HEK293 (cell line): ENCODE results near the gene ADAR.
A peak's percentile ranks its signal among the peaks of the same experiment; 100 is the strongest.

ENCODE experiments used
- GLI2 ChIP-seq: fragments of 450-650 bp; formaldehyde crosslinking; IDR thresholded peaks from 2 replicates; pipeline ENCODE4; 2017; ENCODE audit warnings: missing biosample characterization, missing genetic modification characterization, low read depth, borderline replicate concordance
- KLF7 ChIP-seq: fragments of 450-650 bp; formaldehyde crosslinking; IDR thresholded peaks from 2 replicates; pipeline ENCODE4 v1.5.1; 2016; ENCODE audit warnings: missing biosample characterization, missing genetic modification characterization, borderline replicate concordance
- PRDM10 ChIP-seq: fragments of 450-650 bp; formaldehyde crosslinking; IDR thresholded peaks from 2 replicates; pipeline ENCODE4 v1.5.1; 2016; ENCODE audit warnings: missing biosample characterization, missing genetic modification characterization
- REPIN1 ChIP-seq: fragments of 450-650 bp; formaldehyde crosslinking; IDR thresholded peaks from 2 replicates; pipeline ENCODE4 v1.5.1; 2017; ENCODE audit warnings: missing biosample characterization, missing genetic modification characterization, low read depth
- ZBTB10 ChIP-seq: fragments of 450-650 bp; formaldehyde crosslinking; IDR thresholded peaks from 2 replicates; pipeline ENCODE4 v1.5.1; 2016; ENCODE audit warnings: missing biosample characterization, missing genetic modification characterization
- ZFHX2 ChIP-seq: fragments of 450-650 bp; formaldehyde crosslinking; conservative IDR thresholded peaks from 2 replicates; pipeline ENCODE4 v1.5.1; 2016; ENCODE audit warnings: missing biosample characterization, missing genetic modification characterization
- ZFP37 ChIP-seq: fragments of 450-650 bp; formaldehyde crosslinking; IDR thresholded peaks from 2 replicates; pipeline ENCODE4 v1.5.1; 2016; ENCODE audit warnings: missing biosample characterization, missing genetic modification characterization
- ZNF169 ChIP-seq: fragments of 450-650 bp; formaldehyde crosslinking; IDR thresholded peaks from 2 replicates; pipeline ENCODE4 v1.5.1; 2016; ENCODE audit warnings: missing biosample characterization, missing genetic modification characterization
- ZNF202 ChIP-seq: fragments of 450-650 bp; formaldehyde crosslinking; IDR thresholded peaks from 2 replicates; pipeline ENCODE4 v1.5.1; 2016; ENCODE audit warnings: missing biosample characterization, missing genetic modification characterization, borderline replicate concordance
- ZNF341 ChIP-seq: fragments of 450-650 bp; formaldehyde crosslinking; IDR thresholded peaks from 2 replicates; pipeline ENCODE4; 2016; ENCODE audit warnings: low read depth, missing biosample characterization, missing genetic modification characterization
- ZNF362 ChIP-seq: fragments of 450-650 bp; formaldehyde crosslinking; IDR thresholded peaks from 2 replicates; pipeline ENCODE4 v1.5.1; 2016; ENCODE audit warnings: missing biosample characterization, missing genetic modification characterization
- ZNF416 ChIP-seq: fragments of 450-650 bp; formaldehyde crosslinking; IDR thresholded peaks from 2 replicates; pipeline ENCODE4 v1.5.1; 2016; ENCODE audit warnings: missing biosample characterization, missing genetic modification characterization
- ZNF433 ChIP-seq: fragments of 450-650 bp; formaldehyde crosslinking; IDR thresholded peaks from 2 replicates; pipeline ENCODE4 v1.5.1; 2016; ENCODE audit warnings: missing biosample characterization, missing genetic modification characterization, low read depth
- ZNF521 ChIP-seq: fragments of 450-650 bp; formaldehyde crosslinking; IDR thresholded peaks from 2 replicates; pipeline ENCODE4 v1.5.1; 2017; ENCODE audit warnings: missing biosample characterization, mild to moderate bottlenecking, missing genetic modification characterization
- ZNF558 ChIP-seq: fragments of 450-650 bp; formaldehyde crosslinking; IDR thresholded peaks from 2 replicates; pipeline ENCODE4 v1.5.1; 2016; ENCODE audit warnings: missing biosample characterization, missing genetic modification characterization
- ZNF561 ChIP-seq: fragments of 450-650 bp; IDR thresholded peaks from 2 replicates; pipeline ENCODE4 v1.5.1; 2018; ENCODE audit warnings: missing biosample characterization, missing genetic modification characterization, borderline replicate concordance
- ZNF596 ChIP-seq: fragments of 450-650 bp; IDR thresholded peaks from 2 replicates; pipeline ENCODE4 v1.5.0; 2018; ENCODE audit warnings: missing biosample characterization, mild to moderate bottlenecking, missing genetic modification characterization, moderate library complexity
- ZNF629 ChIP-seq: fragments of 450-650 bp; formaldehyde crosslinking; IDR thresholded peaks from 2 replicates; pipeline ENCODE4 v1.5.1; 2017; ENCODE audit warnings: missing biosample characterization, missing genetic modification characterization
- ZSCAN23 ChIP-seq: fragments of 450-650 bp; formaldehyde crosslinking; IDR thresholded peaks from 2 replicates; pipeline ENCODE4 v1.5.1; 2016; ENCODE audit warnings: missing biosample characterization, missing genetic modification characterization
- TF ChIP-seq, protein P1 (sequence below): sonication (generic); formaldehyde crosslinking; IDR thresholded peaks from 2 replicates; pipeline ENCODE4 v1.8.1; 2022; ENCODE audit warnings: mild to moderate bottlenecking, moderate library complexity, missing genetic modification reagents
- TF ChIP-seq, protein P2 (sequence below): fragments of 450-650 bp; formaldehyde crosslinking; IDR thresholded peaks from 2 replicates; pipeline ENCODE4 v1.5.1; 2016; ENCODE audit warnings: missing biosample characterization, missing genetic modification characterization
- TF ChIP-seq, protein P3 (sequence below): fragments of 450-650 bp; formaldehyde crosslinking; IDR thresholded peaks from 2 replicates; pipeline ENCODE4 v1.5.1; 2016; ENCODE audit warnings: missing biosample characterization, missing genetic modification characterization
- TF ChIP-seq, protein P4 (sequence below): fragments of 450-650 bp; formaldehyde crosslinking; IDR thresholded peaks from 2 replicates; pipeline ENCODE4 v1.5.1; 2016; ENCODE audit warnings: missing biosample characterization, missing genetic modification characterization
- TF ChIP-seq, protein P5 (sequence below): fragments of 450-650 bp; formaldehyde crosslinking; IDR thresholded peaks from 2 replicates; pipeline ENCODE4 v1.5.1; 2016; ENCODE audit warnings: missing biosample characterization, missing genetic modification characterization

ADAR gene

DNA sequence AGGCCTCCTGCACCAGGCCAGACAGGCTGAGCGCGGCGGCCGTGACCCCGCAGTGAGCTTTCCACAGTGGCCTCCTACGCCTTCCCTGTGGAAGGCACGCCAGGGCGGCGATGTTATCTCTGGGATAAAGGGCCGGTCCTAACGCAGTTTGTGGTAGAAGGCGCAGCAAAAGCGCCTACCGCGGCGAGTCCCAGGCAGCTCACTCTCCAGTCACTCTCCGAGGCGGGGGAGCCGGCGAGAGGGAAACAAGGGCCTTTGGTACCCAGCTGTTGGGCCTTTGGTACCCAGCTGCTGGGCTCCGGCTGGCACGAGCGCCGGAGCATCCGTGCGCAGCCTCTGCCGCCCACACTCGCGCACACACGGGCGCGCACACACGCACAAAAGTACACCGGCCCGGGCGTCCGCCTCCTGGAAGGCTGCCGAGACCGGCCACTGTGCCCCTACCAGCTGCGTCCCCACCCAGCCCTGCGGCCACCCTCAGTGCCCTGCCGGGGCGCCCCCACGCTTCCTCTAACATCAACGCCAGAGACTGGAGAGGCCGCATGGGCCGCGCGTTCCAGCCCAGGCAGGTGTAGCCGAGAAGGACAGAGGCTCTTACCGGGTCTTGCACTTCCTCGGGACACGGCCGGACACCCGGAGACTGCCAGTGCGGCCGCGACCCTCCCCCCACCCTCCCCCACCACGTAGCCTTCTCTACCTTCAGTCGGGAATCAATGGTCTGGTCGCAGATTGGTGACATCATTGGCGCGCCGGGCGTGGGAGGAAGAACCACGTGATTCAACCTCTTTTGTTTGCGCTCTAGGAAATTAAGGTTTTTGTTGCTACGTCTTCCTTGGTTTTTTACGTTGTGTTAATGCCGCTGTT lies 19.5 kb upstream of the ADAR start (continued):
- TF ChIP-seq ZNF362 (tag by site-specific recombination) (no peak), ZNF561 (no peak), ZNF558 (tag by site-specific recombination) (no peak), ZFP37 (no peak), KLF7 (no peak; the same call in 1 of the 2 replicates), ZNF629 (peak; percentile 81), ZNF521 (no peak), ZFHX2 (tag by site-specific recombination) (peak; percentile 88), ZNF596 (no peak), ZSCAN23 (tag by site-specific recombination) (no peak), ZBTB10 (tag by site-specific recombination) (0 out of 2 replicates have a peak, but pooled peaks have one; percentile 19), ZNF341 (tag by site-specific recombination) (no peak; the same call in 1 of the 2 replicates), ZNF416 (no peak), GLI2 (tag by site-specific recombination) (no peak), ZNF433 (tag by site-specific recombination) (no peak), ZNF202 (tag by site-specific recombination) (no peak), REPIN1 (no peak), PRDM10 (tag by site-specific recombination) (peak; percentile 74), ZNF169 (tag by site-specific recombination) (no peak)
- TF ChIP-seq, protein P1, sequence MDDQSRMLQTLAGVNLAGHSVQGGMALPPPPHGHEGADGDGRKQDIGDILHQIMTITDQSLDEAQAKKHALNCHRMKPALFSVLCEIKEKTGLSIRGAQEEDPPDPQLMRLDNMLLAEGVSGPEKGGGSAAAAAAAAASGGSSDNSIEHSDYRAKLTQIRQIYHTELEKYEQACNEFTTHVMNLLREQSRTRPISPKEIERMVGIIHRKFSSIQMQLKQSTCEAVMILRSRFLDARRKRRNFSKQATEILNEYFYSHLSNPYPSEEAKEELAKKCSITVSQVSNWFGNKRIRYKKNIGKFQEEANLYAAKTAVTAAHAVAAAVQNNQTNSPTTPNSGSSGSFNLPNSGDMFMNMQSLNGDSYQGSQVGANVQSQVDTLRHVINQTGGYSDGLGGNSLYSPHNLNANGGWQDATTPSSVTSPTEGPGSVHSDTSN (CRISPR knock-in tag): peak; percentile 29; the same call in 1 of the 2 replicates
- TF ChIP-seq, protein P2, sequence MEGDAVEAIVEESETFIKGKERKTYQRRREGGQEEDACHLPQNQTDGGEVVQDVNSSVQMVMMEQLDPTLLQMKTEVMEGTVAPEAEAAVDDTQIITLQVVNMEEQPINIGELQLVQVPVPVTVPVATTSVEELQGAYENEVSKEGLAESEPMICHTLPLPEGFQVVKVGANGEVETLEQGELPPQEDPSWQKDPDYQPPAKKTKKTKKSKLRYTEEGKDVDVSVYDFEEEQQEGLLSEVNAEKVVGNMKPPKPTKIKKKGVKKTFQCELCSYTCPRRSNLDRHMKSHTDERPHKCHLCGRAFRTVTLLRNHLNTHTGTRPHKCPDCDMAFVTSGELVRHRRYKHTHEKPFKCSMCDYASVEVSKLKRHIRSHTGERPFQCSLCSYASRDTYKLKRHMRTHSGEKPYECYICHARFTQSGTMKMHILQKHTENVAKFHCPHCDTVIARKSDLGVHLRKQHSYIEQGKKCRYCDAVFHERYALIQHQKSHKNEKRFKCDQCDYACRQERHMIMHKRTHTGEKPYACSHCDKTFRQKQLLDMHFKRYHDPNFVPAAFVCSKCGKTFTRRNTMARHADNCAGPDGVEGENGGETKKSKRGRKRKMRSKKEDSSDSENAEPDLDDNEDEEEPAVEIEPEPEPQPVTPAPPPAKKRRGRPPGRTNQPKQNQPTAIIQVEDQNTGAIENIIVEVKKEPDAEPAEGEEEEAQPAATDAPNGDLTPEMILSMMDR (tag by site-specific recombination): peak; percentile 50
- TF ChIP-seq, protein P3, sequence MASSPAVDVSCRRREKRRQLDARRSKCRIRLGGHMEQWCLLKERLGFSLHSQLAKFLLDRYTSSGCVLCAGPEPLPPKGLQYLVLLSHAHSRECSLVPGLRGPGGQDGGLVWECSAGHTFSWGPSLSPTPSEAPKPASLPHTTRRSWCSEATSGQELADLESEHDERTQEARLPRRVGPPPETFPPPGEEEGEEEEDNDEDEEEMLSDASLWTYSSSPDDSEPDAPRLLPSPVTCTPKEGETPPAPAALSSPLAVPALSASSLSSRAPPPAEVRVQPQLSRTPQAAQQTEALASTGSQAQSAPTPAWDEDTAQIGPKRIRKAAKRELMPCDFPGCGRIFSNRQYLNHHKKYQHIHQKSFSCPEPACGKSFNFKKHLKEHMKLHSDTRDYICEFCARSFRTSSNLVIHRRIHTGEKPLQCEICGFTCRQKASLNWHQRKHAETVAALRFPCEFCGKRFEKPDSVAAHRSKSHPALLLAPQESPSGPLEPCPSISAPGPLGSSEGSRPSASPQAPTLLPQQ (tag by site-specific recombination): peak; percentile 3; the same call in 1 of the 2 replicates
- TF ChIP-seq, protein P4, sequence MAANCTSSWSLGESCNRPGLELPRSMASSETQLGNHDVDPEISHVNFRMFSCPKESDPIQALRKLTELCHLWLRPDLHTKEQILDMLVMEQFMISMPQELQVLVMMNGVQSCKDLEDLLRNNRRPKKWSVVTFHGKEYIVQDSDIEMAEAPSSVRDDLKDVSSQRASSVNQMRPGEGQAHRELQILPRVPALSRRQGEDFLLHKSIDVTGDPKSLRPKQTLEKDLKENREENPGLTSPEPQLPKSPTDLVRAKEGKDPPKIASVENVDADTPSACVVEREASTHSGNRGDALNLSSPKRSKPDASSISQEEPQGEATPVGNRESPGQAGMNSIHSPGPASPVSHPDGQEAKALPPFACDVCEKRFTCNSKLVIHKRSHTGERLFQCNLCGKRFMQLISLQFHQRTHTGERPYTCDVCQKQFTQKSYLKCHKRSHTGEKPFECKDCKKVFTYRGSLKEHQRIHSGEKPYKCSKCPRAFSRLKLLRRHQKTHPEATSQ (tag by site-specific recombination): 0 out of 2 replicates have a peak, but pooled peaks have one; percentile 53
- TF ChIP-seq, protein P5, sequence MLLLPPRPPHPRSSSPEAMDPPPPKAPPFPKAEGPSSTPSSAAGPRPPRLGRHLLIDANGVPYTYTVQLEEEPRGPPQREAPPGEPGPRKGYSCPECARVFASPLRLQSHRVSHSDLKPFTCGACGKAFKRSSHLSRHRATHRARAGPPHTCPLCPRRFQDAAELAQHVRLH (tag by site-specific recombination): peak; percentile 72
